ENCODE results near the gene GRID2. TPM values are rescaled to one million over a fixed set of nuclear protein-coding genes. Genes with fewer than 3 reads are reported as not detected.

GRID2 gene
- total and polyA plus RNA-seq, 2 of the 4 experiments (the other 2 are of a cell fraction), result under 0.01 TPM; not detected in 1

- no peak overlapping the region for H3K4ac ChIP-seq (ENCODE audit: low read depth, low read length)
- H2AFZ ChIP-seq (replicated peaks; ENCODE audit: low read length, poor library complexity), result no peak overlapping the region
- no peak overlapping the region for H3K14ac ChIP-seq (replicated peaks; ENCODE audit: low read depth, low read length)
- H2BK5ac ChIP-seq (ENCODE audit: low read depth, low read length, poor library complexity, severe bottlenecking), result no peak overlapping the region
- in situ Hi-C loops (cut with MboI; ENCODE audit: low sequenced_read_pairs) (no loop called here), intact Hi-C loops (cut with micrococcal nuclease) (no loop called here), dilution Hi-C loops (cut with HindIII; ENCODE audit: low sequenced_read_pairs, unreplicated experiment) (no loop called here)
- H3K27ac ChIP-seq (ENCODE audit: insufficient read depth, low read length), result no peak overlapping the region
- ChIA-PET CTCF (no interaction called here), POLR2A (ENCODE audit: unreplicated experiment) (no interaction called here)
- no peak overlapping the region for H2AK5ac ChIP-seq (ENCODE audit: low read depth, low read length)
- ATAC-seq (ENCODE audit: low read depth) (no peak), DNase-seq (no peak)
- H2BK15ac ChIP-seq (ENCODE audit: low read depth, low read length), result no peak overlapping the region
- TF ChIP-seq CEBPB (IDR thresholded peaks at IDR 0.05; ENCODE audit: low read depth, low read length), result 0 out of 2 replicates have a peak, but pooled peaks have one; percentile 15
- TF ChIP-seq RFX5 (IDR thresholded peaks at IDR 0.05; ENCODE audit: low read depth, low read length), result no peak
- H3K18ac ChIP-seq (ENCODE audit: low read depth, low read length), result no peak overlapping the region
- H4K91ac ChIP-seq (ENCODE audit: insufficient read depth, low read depth, low read length), result no peak overlapping the region
- H3K36me3 ChIP-seq (ENCODE audit: control insufficient read depth, insufficient read depth, low read length), result no peaks in the 10 kb centered on the region
- H3K27me3 ChIP-seq (ENCODE audit: control insufficient read depth, insufficient read depth, low read length), result no peaks in the 10 kb centered on the region
- no peak overlapping the region for H2BK20ac ChIP-seq (ENCODE audit: low read depth, low read length)
- H4K20me1 ChIP-seq (ENCODE audit: insufficient read depth, low read length), result no peaks in the 10 kb centered on the region
- H3K4me1 ChIP-seq (ENCODE audit: control insufficient read depth, insufficient read depth, low read length), result no peaks in the 10 kb centered on the region
- no peak overlapping the region for H3K9ac ChIP-seq (ENCODE audit: low read depth, low read length)
- no peak overlapping the region for H4K8ac ChIP-seq (ENCODE audit: low read depth in 2 of 2, low read length in 2 of 2)
- no peak overlapping the region for H3K4me3 ChIP-seq (ENCODE audit: insufficient read depth, low read depth, low read length)
- H3K23ac ChIP-seq (ENCODE audit: low read depth, low read length), result no peak overlapping the region
- no peak overlapping the region for H2AK9ac ChIP-seq (replicated peaks; ENCODE audit: low read depth, low read length, poor library complexity)
- H3K9me3 ChIP-seq (ENCODE audit: control insufficient read depth, insufficient read depth, low read length), result no peaks in the 10 kb centered on the region
- H2BK120ac ChIP-seq (ENCODE audit: low read depth, low read length), result no peak overlapping the region
- no peak overlapping the region for H3K56ac ChIP-seq (ENCODE audit: extremely low read depth, insufficient read depth, low read length)
- BruUV-seq (replicated peaks), result no TSS peak
- no peak overlapping the region for H4K5ac ChIP-seq (ENCODE audit: low read depth, low read length)
- no peak overlapping the region for H3K4me2 ChIP-seq (ENCODE audit: low read depth, low read length)
- no peaks in the 10 kb centered on the region for H3K79me1 ChIP-seq (ENCODE audit: low read depth in 1 of 2, low read length in 2 of 2)
- H3K9me1 ChIP-seq (ENCODE audit: insufficient read depth, low read length), result no peaks in the 10 kb centered on the region
- no CpG with 5 or more reads among the region's 1 CpG for WGBS, 2 experiments (ENCODE audit: extremely low coverage in 2 of 2, insufficient read length in 1 of 2)
These were observed 1110.3 kb downstream of the GRID2 start for GRCh38 chr4:93414041-93414550.
